ENCODE results near the gene P2RY8. TPM values are rescaled to one million over a fixed set of nuclear protein-coding genes. Genes with fewer than 3 reads are reported as not detected.
A peak's percentile ranks its signal among the peaks of the same experiment; 100 is the strongest.
"Not testable (repeated sequence)": the region's sequence is repeated elsewhere in the genome, so short reads cannot be mapped to it uniquely, and the experiment has no call there.

P2RY8 gene
- total RNA-seq, 1 donor from 2014 or later = 1.6 TPM

DNA sequence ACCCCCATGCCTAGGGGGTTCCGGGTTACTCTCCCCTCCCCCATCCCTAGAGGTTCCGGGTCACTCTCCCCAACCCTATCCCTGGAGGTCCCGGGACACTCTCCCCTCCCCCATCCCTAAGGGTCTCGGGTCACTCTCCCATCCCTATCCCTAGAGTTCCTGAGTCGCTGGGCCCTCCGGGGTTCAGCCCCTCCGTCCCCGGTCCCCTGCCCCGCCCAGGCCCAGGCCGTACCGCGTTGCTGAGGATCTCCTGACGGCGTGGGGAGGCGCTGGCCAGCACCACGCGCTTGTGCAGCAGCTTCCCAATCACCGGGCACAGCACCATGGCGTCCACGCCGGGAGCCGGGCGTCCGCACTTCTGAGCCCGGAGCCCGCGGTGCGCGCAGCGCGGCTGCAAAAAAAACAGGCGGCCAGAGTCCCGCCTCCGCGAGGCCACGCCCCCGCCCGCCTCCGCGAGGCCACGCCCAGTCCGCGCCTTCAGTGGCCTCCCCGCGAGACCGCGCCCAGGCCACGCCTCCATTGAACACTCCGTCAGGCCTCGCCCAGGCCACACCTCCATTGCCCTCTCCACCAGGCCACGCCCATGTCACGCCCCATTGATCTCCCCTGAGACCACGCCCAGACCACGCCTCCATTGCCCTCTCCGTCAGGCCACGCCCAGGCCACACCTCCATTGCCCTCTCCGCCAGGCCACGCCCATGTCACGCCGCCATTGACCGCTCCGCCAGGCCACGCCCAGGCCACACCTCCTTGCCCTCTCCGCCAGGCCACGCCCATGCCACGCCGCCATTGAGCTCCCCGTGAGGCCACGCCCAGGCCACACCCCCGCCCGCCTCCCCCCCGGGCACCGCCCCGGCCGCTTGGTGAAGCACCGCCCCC lies 84.2 kb downstream of the P2RY8 start, which contains the start of gene ASMTL:
Gene ASMTL (minus strand): TSS at position 394 of the 879 bp plus-strand sequence. CDS start 69 bp downstream, at position 325.
- peak; percentile 93 for ATAC-seq (ENCODE audit: poor library complexity)
- intact Hi-C loops (cut with DNase I) = no loop called here
- DNase-seq = peak; percentile 100

DNA sequence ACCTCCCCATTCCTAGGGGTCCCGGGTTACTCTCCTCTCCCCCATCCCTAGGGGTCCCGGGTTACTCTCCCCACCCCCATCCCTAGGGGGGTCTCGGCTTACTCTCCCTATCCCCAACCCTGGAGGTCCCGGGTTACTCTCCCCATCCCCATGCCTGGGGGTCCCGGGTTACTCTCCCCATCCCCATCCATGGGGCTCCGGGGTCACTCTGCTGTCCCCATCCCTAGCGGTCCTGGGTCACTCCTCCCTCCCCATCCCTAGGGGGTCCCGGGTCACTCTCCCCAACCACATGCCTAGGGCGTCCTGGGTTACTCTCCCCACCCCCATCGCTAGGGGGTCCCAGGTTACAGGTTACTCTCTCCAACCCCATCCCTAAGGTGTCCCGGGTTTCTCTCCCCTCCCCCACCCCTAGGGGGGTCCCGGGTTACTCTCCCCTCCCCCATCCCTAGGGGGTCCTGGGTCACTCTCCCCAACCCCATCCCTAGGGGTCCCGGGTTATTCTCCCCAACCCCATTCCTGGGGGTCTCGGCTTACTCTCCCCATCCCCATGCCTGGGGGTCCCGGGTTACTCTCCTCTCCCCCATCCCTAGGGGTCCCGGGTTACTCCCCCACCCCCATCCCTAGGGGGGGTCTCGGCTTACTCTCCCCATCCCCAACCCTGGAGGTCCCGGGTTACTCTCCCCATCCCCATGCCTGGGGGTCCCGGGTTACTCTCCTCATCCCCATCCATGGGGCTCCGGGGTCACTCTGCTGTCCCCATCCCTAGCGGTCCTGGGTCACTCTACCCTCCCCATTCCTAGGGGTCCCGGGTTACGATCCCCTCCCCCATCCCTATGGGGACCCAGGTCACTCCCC lies 85.1 kb downstream of the P2RY8 start:
- no peak for ATAC-seq (ENCODE audit: poor library complexity)
- intact Hi-C loops (cut with DNase I) = no loop called here
- peak; percentile 51 for DNase-seq

DNA sequence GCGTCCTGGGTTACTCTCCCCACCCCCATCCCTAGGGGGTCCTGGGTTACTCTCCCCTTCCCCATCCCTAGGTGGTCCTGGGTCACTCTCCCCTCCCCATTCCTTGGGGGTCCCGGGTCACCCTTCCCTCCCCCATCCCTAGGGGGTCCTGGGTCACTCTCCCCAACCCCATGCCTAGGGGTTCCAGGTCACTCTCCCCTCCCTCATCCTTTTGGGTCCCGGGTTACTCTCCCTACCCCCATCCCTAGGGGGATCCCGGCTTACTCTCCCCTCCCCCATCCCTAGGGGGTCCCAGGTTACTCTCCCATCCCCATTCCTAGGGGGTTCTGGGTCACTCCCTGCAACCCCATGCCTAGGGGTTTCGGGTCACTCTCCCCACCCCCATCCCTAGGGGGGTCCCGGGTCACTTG lies 85.7 kb downstream of the P2RY8 start:
- ATAC-seq (ENCODE audit: poor library complexity) (no peak), DNase-seq (peak; percentile 33)
- intact Hi-C loops (cut with DNase I) = no loop called here

DNA sequence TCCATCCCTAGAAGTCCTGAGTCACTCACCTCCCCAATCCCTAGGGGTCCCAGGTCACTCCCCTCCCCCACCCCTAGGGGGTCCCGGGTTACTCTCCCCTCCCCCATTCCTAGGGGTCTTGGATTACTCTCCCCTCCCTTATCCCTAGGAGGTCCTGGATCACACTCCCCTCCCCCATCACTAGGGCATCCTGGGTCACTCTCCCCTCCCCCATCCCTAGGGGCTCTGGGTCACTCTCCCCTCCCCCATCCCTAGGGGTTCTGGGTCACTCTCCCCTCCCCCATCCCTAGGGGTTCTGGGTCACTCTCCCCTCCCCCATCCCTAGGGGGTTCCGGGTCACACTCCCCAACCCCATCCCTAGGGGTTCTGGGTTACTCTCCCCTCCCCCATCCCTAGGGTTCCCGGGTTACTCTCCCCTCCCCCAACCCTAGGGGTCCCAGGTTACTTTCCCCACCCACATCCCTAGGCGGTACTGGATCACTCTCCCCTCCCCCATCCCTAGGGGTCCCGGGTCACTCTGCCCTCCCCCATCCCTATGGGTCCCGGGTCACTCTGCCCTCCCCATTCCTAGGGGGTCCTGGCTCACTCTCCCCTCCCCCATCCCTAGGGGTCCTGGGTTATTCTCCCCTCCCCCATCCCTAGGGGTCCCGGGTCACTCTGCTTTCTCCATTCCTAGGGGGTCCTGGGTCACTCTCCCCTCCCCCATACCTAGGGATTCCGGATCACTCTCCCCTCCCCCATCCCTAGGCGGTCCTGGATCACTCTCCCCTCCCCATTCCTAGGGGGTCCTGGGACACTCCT lies 86.4 kb downstream of the P2RY8 start:
- intact Hi-C loops (cut with DNase I) = no loop called here
- ATAC-seq (ENCODE audit: poor library complexity) = no peak
- DNase-seq = peak; percentile 23

DNA sequence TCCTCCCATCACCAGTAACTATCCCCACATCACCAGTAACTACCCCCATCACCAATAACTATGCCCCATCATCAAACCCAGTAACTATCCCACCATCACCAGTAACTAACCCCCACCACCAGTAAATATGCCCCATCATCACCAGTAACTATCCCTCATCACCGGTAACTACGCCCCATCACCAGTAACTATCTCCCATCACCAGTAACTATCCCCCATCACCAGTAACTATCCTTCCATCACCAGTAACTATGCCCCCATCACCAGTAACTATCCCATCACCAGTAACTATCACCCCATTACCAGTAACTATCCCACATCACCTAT lies 87.2 kb downstream of the P2RY8 start:
- intact Hi-C loops (cut with DNase I) = loop anchor here (10.0 kb wide), 1 partner anchor 55 kb away; the partner anchor contains the start of gene SLC25A6
- DNase-seq (no peak), ATAC-seq (ENCODE audit: poor library complexity) (no peak)

DNA sequence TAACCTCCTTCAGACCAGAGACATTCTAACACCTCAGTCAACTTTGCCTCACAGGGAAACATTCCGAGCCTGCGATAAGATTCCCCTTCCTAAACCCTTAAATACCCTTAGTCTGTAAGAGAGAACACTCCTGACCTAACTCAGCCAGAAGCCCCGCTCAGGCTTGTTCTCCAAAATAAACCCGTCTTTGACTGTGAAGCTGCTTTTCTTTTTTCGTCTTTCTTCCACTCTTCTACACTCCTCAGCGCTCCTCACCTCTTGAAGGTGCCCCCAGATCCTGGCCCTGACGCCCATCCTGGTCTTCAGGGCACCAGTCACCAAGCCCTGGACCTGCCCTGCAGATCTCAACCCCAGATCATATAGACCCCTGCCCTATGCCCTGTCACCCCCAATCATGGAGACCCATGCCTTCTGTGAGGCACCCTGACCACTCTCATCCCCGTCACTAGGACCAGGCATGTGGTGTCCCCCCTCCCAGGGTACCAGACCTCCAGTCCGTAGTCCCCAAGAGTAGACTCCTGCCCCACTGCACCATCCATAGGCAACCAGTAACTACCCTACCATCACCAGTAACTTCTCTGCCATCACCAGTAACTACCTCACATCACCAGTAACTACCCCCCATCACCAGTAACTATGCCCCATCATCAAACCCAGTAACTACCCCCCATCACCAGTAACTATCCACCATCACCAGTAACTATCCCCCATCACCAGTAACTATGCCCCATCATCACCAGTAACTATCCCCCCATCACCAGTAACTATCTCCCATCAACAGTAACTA lies 87.8 kb downstream of the P2RY8 start:
- DNase-seq = no peak

DNA sequence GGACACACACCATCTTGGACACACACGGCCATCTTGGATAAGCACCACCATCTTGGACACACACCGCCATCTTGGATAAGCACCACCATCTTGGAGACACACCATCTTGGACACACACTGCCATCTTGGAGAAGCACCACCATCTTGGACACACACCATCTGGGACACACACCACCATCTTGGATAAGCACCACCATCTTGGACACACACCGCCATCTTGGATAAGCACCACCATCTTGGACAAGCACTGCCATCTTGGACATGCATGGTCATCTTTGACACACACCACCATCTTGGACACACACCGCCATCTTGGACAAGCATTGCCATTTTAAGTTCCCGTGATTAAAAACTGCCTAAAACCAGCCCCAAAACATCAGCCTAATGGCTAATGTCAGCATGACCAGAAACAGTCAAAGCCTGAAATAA lies 88.4 kb downstream of the P2RY8 start:
- intact Hi-C loops (cut with DNase I) = loop anchor here (10.0 kb wide), 1 partner anchor 54 kb away; the partner anchor contains the start of gene SLC25A6
- not testable (repeated sequence) for ATAC-seq (ENCODE audit: poor library complexity); DNase-seq

More for the DNA sequence above, 87.8 kb downstream of the P2RY8 start:
- intact Hi-C loops (cut with DNase I) = loop anchor here (10.0 kb wide), 1 partner anchor 54 kb away; the partner anchor contains the start of gene SLC25A6
- no peak for ATAC-seq (ENCODE audit: poor library complexity)

DNA sequence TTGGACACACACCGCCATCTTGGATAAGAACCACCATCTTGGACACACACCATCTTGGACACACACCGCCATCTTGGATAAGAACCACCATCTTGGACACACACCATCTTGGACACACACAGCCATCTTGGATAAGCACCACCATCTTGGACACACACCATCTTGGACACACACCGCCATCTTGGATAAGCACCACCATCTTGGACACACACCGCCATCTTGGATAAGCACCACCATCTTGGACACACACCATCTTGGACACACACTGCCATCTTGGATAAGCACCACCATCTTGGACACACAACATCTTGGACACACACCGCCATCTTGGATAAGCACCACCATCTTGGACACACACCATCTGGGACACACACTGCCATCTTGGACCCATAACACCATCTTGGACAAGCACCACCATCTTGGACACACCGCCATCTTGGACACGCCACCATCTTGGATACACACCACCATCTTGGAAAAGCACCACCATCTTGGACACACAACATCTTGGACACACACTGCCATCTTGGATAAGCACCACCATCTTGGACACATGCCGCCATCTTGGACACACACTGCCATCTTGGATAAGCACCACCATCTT lies 88.9 kb downstream of the P2RY8 start:
- ATAC-seq (ENCODE audit: poor library complexity) = not testable (repeated sequence)
- peak; percentile 31 for DNase-seq
- intact Hi-C loops (cut with DNase I) = loop anchor here (10.0 kb wide), 1 partner anchor 53 kb away; the partner anchor contains the start of gene SLC25A6

DNA sequence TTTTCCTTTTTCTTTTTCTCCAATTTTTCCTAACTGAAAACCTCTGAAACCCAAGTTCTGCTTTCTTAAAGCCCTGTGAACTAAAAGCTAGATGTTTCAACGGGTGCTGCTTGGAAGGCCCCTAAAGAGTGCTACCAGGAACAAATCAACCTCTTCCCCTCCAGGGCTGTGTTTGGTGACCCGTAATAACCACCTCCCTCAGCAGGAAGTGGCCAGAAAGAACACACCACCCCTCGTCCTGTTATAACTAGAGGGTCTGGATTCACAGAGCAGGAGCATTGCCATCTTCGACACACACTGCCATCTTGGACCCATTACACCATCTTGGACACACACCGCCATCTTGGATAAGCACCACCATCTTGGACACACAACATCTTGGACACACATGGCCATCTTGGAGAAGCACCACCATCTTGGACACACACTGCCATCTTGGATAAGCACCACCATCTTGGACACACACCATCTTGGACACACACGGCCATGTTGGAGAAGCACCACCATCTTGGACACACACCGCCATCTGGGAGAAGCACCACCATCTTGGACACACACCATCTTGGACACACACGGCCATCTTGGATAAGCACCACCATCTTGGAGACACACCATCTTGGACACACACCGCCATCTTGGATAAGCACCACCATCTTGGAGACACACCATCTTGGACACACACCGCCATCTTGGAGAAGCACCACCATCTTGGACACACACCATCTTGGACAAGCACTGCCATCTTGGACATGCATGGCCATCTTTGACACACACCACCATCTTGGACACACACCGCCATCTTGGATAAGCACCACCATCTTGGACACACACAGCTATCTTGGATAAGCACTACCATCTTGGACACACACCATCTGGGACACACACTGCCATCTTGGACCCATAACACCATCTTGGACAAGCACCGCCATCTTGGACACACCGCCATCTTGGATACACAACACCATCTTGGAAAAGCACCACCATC lies 89.7 kb downstream of the P2RY8 start:
- intact Hi-C loops (cut with DNase I) = loop anchor here (10.0 kb wide), 1 partner anchor 52 kb away; the partner anchor contains the start of gene SLC25A6
- DNase-seq = peak; percentile 5
- not testable (repeated sequence) for ATAC-seq (ENCODE audit: poor library complexity)

DNA sequence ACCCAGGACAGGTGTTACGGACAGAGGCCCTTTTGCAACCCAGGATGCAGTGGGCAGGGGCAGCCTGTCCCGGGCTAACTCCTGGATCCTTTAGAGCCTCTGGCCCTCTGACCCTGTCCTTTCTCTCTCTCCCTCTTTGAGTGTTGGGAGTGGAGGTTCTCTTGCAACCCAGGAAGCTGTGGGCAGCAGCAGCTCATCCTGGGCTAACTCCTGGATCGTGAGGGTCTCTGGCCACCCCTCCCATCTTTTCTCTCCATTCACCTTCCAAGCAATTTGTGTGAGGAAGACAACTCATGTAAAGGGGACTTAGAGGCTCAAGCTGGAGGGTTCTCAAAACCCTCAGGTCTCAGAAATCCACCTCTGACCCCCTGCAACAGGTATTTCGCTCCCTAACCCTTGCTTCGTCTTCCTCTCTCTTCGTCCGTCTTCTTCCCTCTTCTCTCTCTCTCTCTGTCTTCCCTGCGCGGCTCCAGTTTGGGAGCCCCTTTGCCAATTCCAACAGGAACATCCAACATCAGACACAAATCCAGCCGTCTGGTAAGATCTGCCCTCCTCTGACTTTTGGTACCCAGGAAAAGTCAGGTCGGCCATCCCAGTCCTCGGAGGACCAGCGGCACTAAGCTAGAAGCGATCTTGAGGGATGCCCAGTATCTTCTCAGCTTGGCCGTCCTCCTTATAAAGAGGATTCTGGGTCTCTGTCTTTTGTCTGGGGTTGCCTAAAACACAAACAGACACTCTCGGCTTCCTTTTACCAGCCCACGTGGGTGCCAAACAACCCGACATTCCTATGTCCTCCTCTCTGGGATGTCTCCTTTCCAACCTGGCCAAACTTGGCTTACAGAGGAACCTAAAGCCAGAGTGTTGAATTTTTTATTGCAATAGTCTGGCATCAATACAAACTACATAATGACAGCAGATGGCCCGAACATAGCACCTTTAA lies 92.2 kb downstream of the P2RY8 start:
- peak; percentile 9 for DNase-seq
- no peak for ATAC-seq (ENCODE audit: poor library complexity)

DNA sequence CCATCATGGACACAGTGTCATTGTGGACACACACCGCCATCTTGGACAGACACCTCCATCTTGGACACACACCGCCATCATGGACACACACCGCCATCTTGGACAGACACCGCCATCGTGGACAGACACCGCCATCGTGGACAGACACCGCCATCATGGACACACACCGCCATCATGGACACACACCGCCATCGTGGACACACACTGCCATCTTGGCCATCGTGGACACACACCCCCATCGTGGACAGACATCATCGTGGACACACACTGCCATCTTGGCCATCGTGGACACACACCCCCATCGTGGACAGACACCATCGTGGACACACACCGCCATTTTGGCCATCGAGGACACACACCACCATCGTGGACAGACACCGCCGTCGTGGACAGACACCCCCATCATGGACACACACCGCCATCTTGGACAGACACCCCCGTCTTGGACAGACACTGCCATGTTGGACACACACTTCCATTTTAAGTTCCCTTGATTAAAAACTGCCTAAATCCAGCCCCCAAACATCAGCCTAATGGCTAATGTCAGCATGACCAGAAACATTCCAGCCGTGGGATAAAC lies 93.4 kb downstream of the P2RY8 start:
- intact Hi-C loops (cut with DNase I) = loop anchor here (10.0 kb wide), 1 partner anchor 49 kb away; the partner anchor contains the start of gene SLC25A6
- no peak for ATAC-seq (ENCODE audit: poor library complexity)
- peak; percentile 6 for DNase-seq

More for the DNA sequence above, 92.2 kb downstream of the P2RY8 start:
- intact Hi-C loops (cut with DNase I) = loop anchor here (10.0 kb wide), 1 partner anchor 50 kb away; the partner anchor contains the start of gene SLC25A6

DNA sequence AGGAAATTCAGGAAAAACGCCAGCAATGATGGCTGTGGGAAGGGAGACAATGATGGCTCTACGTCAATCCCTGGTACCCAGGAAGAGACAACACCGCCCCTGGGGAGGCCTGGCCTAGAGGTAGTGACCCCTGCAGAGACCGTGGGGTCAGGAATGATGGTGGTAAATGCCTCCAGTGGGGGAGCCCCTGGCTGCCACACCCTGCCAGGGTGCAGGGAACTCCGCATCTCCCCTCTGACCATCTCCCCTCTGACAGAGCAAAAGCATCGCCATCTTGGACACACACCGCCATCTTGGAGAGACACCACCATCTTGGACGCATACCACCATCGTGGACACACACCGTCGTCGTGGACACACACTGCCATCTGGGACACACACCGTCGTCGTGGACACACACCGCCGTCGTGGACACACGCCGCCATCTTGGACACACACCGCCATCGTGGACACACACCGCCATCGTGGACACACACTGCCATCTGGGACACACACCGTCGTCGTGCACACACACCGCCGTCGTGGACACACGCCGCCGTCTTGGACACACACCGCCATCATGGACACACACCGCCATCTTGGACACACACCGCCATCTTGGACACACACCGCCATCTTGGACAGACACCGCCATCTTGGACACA lies 94.1 kb downstream of the P2RY8 start:
- peak; percentile 4 for DNase-seq
- intact Hi-C loops (cut with DNase I) = loop anchor here (10.0 kb wide), 1 partner anchor 48 kb away; the partner anchor contains the start of gene SLC25A6
- ATAC-seq (ENCODE audit: poor library complexity) = no peak

DNA sequence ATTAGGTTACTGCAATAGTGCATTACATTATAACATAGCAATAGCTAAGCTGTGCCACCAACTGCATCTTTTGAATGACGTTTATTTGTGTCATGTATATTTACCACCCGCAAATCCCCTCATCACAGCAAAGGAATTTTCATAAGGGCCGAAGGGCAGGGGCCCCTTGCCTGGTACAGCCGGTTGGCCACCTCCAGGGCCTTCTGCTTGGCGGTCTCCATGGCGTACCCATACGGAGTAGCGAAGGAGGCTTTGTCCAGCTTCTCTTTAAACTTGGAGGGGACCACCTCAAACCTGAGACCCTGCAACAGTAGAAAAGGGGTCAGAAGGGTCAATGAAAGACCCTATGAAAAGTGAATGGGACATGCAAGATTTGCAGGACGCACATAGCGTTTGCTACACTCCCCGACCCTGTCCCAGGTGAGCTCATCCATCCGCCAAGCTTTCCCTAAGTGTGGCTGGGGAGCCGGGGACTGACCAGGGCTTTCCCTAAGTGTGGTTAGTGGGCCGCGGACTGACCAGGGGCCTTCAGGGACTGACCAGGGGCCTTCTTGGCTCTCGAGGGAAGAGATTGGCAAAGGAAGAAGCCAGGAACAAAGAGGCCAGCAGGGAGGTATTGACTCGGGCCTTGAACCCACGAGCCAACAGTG lies 94.8 kb downstream of the P2RY8 start:
- ATAC-seq (ENCODE audit: poor library complexity) (no peak), DNase-seq (no peak)
- intact Hi-C loops (cut with DNase I) = loop anchor here (10.0 kb wide), 1 partner anchor 47 kb away; the partner anchor contains the start of gene SLC25A6

All from Right ventricle myocardium superior (tissue), 1 donor.